Prostate gland (tissue), 2 donors: ENCODE data around the gene DAD1.

Experiments used
- POLR2A ChIP-seq: fragments of 450-650 bp; IDR thresholded peaks from one replicate; pipeline ENCODE4 v1.6.1; 2016; ENCODE audit warnings: antibody characterized with exemption, mild to moderate bottlenecking
- POLR2AphosphoS5 ChIP-seq: sonication (generic); formaldehyde crosslinking; IDR thresholded peaks from one replicate; pipeline ENCODE4 v1.6.1; 2017; ENCODE audit warnings: antibody characterized with exemption
- TF ChIP-seq, protein P1 (sequence below), 4 experiments: fragments of 200-600 bp in 2 of 4; fragments of 450-650 bp in 2 of 4; sonication (generic) in 2 of 4; IDR thresholded peaks; 1 replicate in 3 of 4; 2 replicates in 1 of 4; pipeline ENCODE4 v1.5.1; 2016 to 2019; ENCODE audit warnings: antibody characterized with exemption in 4 of 4, mild to moderate bottlenecking in 2 of 4, moderate library complexity in 2 of 4

DNA sequence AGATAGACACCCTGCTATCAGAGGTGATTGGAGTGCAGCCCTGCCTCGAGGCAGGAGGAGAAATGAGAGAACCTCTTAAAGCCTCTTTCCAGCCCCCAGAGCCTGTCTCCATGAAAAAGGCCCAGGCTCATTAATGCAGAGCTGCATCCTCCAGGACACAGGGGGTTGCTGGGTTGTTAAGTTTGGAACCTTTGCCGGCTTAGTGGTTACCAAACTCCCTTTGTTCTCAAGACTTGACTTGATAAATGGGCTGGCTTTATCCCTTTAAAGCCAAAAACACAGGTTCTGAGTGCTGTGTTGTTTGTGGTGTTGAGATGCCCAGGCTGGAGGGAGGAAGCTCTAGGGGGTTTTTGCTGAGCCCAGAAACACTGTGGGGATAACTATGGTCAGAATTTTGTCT lies 71.0 kb downstream of the DAD1 start:
- TF ChIP-seq POLR2A (no peak), POLR2AphosphoS5 (no peak)
- TF ChIP-seq, protein P1, sequence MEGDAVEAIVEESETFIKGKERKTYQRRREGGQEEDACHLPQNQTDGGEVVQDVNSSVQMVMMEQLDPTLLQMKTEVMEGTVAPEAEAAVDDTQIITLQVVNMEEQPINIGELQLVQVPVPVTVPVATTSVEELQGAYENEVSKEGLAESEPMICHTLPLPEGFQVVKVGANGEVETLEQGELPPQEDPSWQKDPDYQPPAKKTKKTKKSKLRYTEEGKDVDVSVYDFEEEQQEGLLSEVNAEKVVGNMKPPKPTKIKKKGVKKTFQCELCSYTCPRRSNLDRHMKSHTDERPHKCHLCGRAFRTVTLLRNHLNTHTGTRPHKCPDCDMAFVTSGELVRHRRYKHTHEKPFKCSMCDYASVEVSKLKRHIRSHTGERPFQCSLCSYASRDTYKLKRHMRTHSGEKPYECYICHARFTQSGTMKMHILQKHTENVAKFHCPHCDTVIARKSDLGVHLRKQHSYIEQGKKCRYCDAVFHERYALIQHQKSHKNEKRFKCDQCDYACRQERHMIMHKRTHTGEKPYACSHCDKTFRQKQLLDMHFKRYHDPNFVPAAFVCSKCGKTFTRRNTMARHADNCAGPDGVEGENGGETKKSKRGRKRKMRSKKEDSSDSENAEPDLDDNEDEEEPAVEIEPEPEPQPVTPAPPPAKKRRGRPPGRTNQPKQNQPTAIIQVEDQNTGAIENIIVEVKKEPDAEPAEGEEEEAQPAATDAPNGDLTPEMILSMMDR (IDR thresholded peaks at IDR 0.05), result no peak
